HG03103 (cell line): ENCODE data around the gene ZNF407.

ENCODE experiments used
- ATAC-seq: cut with Tn5 transposase; IDR thresholded peaks from one replicate; pipeline ENCODE4 v1.9.1; 2021; ENCODE audit warnings: low read depth; ENCODE audit not compliant: unreplicated experiment

Gene ZNF407

GRCh38 chr18:75107196-75107930, 509.7 kb downstream of the ZNF407 start:
- ATAC-seq: no peak

- no peak for ATAC-seq
These were observed 510.2 kb downstream of the ZNF407 start for GRCh38 chr18:75107931-75108276.

GRCh38 chr18:75108579-75109318, 511.1 kb downstream of the ZNF407 start:
- ATAC-seq: no peak

DNA sequence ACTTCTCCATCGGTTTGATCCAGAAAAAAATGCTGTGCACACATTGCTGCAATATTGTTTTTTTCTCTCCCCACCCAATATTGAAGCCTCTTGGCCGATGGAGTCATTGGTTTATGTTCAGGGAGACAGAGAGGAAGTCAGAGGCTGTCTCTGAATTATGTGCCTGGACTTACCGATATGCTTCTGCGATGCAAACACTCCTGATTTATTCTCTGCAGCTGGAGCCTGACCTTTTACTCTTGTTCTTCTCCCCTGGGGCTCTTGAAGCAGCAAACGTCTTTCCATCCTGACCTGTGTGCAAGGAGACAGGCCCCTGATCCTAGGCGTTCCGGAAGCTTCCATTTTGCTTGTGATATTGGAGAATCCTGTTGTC, 511.6 kb downstream of the ZNF407 start:
- ATAC-seq: no peak

- no peak for ATAC-seq
These were observed 512.1 kb downstream of the ZNF407 start for GRCh38 chr18:75109819-75110218.

- ATAC-seq: no peak
These were observed 512.6 kb downstream of the ZNF407 start for GRCh38 chr18:75110311-75110710.

GRCh38 chr18:75110846-75111415, 513.3 kb downstream of the ZNF407 start:
- ATAC-seq: no peak

GRCh38 chr18:75111760-75112159, 514.1 kb downstream of the ZNF407 start:
- ATAC-seq: no peak

DNA sequence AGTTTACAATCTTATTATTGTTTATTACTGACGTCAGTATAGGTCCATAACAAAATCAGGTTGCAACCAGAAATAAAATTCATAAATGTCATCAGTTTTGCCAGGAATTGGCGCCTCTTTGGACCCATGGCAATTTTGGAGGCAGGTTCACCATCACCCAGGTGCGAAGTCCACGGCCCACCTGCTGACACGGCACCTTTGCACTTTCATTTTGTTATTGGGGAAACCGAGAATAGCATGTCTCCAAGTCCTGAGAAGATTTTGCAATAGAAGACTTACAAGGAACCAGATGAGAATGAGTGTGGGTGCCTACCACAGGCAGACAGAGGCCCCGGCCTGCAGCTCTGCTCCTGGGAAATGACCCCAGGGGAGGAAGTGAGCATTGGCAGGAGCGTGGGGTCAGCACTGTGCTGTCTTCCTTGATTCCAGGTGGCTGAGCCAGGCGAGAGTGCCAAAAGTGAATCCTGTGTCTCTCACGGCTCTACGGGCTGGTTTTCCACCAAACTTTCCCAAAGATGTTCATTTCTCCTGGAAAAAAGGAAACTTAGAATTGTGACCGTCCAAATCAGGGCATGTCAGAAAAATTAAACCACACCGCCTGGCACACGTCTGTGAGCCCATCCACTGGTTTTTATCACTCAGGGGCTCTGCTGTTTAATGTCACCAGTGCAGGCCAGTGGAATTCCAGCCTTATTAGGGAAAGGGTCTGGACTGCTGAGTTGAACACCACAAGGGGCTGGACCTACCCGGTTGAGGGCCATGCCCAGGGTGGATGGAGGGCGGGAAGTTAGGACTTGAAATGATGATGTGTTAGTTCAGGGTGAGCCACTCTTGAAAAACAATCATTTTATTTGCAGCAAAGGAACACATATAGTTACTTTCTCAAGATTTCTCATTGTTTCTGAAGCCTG, 514.8 kb downstream of the ZNF407 start:
- no peak for ATAC-seq

DNA sequence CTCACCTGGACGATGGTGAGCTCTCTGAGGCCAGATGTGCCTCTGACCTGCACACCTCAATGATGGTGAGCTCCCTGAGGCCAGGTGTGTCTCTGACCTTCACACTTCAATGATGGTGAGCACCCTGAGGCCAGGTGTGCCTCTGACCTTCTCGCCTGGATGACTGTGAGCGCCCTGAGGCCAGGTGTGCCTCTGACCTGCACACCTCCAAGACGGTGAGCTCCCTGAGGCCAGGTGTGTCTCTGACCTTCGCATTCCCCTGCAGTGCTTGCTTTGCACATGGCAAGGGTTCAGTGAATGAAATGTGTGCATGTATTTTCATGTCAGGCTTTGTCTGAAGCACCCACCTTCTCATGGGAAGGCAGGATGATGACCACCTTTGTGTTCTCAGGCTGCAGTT, 515.8 kb downstream of the ZNF407 start:
- ATAC-seq: no peak

- no peak for ATAC-seq
These were observed 516.6 kb downstream of the ZNF407 start for GRCh38 chr18:75114231-75114764.
